Measurements from ENCODE around the gene WFDC1.

WFDC1 gene

GRCh38 chr16:84262031-84262430 lies 32.6 kb upstream of the WFDC1 start:
- DNase-seq (ENCODE audit: low read depth): no peak

GRCh38 chr16:84262939-84263338 lies 31.7 kb upstream of the WFDC1 start:
- TF ChIP-seq CTCF (IDR thresholded peaks at IDR 0.05; ENCODE audit: low read depth, low read length, missing control alignments): no peak
- DNase-seq (ENCODE audit: low read depth): no peak
- H3K4me3 ChIP-seq (ENCODE audit: low read depth, low read length): no peak overlapping the region

More at GRCh38 chr16:84262031-84262430, 32.6 kb upstream of the WFDC1 start:
- no peak for TF ChIP-seq CTCF (IDR thresholded peaks at IDR 0.05; ENCODE audit: low read depth, low read length, missing control alignments)
- no peak overlapping the region for H3K4me3 ChIP-seq (ENCODE audit: low read depth, low read length)

GRCh38 chr16:84266451-84266850 lies 28.2 kb upstream of the WFDC1 start:
- peak; percentile 15 for DNase-seq (ENCODE audit: low read depth)
- TF ChIP-seq CTCF (IDR thresholded peaks at IDR 0.05; ENCODE audit: low read depth, low read length, missing control alignments): no peak
- no peak overlapping the region for H3K4me3 ChIP-seq (ENCODE audit: low read depth, low read length)

- H3K4me3 ChIP-seq (ENCODE audit: low read depth, low read length): no peak overlapping the region
- TF ChIP-seq CTCF (IDR thresholded peaks at IDR 0.05; ENCODE audit: low read depth, low read length, missing control alignments): no peak
- DNase-seq (ENCODE audit: low read depth): no peak
Measured at GRCh38 chr16:84267380-84267779, 27.3 kb upstream of the WFDC1 start.

GRCh38 chr16:84268291-84269040 lies 26.2 kb upstream of the WFDC1 start:
- no peak for TF ChIP-seq CTCF (IDR thresholded peaks at IDR 0.05; ENCODE audit: low read depth, low read length, missing control alignments)
- H3K4me3 ChIP-seq (ENCODE audit: low read depth, low read length): no peak overlapping the region
- DNase-seq (ENCODE audit: low read depth): no peak

- H3K4me3 ChIP-seq (ENCODE audit: low read depth, low read length): no peak overlapping the region
- DNase-seq (ENCODE audit: low read depth): no peak
- TF ChIP-seq CTCF (IDR thresholded peaks at IDR 0.05; ENCODE audit: low read depth, low read length, missing control alignments): no peak
Measured at GRCh38 chr16:84270071-84270470, 24.6 kb upstream of the WFDC1 start.

- TF ChIP-seq CTCF (IDR thresholded peaks at IDR 0.05; ENCODE audit: low read depth, low read length, missing control alignments): no peak
- no peak overlapping the region for H3K4me3 ChIP-seq (ENCODE audit: low read depth, low read length)
- no peak for DNase-seq (ENCODE audit: low read depth)
Measured at GRCh38 chr16:84270531-84270930, 24.1 kb upstream of the WFDC1 start.
